HG03439 (cell line): ENCODE data around the gene RBFOX2.

Experiments used
- ATAC-seq: cut with Tn5 transposase; IDR thresholded peaks from one replicate; pipeline ENCODE4 v1.9.1; 2021; ENCODE audit warnings: mild to moderate bottlenecking, moderate library complexity; ENCODE audit not compliant: unreplicated experiment

RBFOX2 gene

DNA sequence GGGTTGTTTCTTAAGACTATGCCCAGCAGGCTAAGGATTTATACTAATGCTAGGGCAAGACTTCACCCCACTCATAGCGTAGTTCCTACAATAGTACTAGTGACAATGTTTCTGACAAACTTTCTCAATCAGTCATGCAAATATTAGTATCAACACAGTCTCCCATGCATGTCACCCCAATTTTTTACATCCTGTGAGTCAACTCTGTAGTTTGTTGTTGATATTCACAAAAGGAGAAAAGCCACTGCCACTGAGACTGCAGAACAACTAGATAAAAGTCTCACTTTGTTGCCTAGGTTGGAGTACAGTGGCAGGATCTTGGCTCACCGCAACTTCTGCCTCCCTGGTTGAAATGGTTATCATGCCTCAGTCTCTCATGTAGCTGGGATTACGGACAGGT is 155.2 kb downstream of the RBFOX2 start:
- no peak for ATAC-seq

DNA sequence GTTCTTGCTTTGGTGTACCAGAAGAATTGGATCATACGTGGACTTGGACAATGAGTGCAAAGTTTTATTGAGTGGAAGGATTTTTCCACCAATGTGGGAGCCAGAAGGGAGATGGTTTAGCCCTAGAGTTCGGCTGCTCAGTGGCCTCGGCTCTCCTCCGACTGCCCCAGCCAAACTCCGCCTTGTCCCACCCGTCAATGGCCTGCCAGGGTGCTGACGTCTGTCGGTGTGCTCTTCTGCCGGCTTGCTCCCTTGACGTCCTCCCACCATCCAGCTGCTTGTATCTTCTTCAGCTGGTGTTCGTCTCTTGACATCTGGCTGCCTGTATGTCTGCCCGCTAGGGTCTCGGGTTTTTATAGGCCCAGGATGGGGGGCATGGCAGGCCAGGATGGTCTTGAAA is 156.2 kb downstream of the RBFOX2 start:
- no peak for ATAC-seq

DNA sequence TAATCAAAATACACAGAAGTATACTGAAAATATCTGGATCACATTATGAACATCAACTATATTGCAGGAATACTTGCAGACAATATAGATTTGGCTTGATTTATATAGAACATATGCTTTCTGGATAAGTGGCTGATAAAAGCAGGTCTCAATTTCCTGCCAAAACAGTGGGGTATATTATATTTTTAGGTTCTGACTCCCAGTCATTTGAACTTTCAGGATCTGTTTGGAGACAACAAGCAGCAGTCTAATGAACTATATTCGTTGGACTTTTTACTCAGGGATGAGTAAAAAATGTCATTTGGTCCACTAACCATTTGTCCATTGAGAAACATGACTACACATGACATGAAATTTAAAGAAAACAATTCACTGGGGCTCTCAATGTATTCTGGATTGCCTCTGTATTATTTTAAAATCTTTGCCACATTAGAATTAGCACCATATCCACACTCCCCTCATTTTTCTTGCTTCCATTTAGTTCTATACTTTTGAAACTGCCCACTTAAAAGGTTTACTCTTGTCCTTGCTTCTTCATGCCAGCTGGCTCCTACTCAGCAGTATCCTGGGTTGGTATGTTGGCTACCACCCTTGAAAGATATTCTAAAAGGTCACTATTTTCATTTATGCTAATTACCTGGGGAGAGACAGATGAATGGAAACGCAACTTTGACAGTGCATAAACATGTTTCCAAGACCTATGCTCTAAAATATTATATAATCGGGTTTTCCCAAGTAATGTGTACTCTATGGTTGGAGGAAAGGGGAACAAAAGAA is 157.9 kb downstream of the RBFOX2 start:
- no peak for ATAC-seq

DNA sequence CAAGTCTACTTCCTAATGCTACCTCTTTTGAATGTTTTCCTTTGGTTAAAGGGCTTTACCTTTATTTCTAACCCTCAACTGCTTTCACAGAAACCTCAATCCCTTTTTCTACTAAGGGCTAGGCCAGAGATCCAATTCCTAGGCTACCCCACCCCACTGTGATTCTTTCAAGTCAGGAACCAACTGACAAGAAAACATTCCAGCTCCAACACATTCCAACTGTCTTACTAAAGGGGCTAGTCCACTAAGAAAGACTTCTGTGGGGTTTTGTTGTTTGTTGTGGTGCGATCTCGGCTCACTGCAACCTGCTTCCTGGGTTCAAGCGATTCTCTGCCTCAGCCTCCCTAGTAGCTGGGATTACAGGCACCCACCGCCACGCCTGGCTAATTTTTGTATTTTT is 159.7 kb downstream of the RBFOX2 start:
- ATAC-seq, result no peak

DNA sequence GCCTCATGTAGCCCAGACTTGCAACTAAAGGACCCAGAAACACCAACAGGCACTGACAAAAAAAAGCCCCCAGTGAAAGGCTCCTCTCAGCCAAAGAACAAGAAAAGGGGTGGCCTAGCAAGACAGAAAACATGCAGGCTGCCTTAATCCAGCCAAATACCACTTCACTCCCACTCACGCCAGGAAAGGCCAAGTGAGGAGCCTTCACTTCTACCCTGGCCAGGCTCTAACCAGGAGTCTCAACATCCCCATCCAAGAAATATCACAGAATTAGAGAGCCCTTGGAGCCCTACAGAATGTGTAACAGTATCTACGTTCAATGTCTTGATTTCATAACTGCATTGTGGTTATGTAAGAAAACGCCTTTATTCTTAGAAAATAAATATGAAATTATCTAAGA is 162.0 kb downstream of the RBFOX2 start:
- no peak for ATAC-seq

DNA sequence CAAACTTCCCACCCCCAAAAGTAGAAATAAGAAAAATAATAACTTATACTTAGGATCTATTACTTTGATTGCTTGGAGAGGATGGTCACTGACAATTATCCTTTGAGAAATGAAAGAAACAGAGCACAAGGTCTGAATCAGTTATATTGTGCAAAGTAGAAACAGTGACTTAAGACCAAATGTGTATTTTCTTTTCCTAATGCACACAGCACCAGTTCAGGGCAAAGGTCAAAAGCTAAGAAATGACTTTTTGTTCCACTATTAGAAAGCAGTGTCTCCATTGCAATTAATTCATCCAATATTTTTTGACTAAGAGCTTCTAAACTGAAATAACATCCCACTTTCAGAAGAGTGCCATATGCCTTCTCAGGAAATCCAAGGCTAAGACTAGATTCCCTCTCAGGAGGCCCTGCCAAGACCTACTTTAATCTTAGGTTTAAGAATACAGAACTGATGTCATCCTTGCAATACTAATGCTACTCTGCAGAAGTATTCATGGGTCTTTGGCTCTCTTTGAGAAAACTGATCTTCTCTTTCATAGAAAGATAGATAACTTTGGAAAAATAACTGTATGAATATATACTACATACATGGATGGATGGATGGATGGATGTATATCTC is 164.0 kb downstream of the RBFOX2 start:
- no peak for ATAC-seq

DNA sequence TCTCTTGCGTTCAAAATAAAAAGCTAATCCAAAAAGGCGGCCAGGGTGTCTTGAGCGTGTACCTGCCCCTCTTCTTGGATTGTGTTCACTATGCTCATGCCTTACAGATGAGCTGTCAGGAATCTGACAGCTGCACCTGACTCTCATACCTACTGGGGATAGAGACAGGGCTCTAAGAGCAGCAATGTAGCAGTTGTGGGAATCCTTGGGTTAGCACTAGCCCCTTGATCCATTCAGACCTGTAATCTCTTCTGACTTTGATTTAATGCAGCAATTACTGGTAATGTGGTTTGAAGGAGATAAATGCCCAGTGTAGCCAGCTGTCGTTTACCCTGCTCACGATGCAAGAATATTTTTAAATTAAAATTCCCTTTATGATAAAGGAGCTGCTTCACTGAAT is 165.2 kb downstream of the RBFOX2 start:
- no peak for ATAC-seq

DNA sequence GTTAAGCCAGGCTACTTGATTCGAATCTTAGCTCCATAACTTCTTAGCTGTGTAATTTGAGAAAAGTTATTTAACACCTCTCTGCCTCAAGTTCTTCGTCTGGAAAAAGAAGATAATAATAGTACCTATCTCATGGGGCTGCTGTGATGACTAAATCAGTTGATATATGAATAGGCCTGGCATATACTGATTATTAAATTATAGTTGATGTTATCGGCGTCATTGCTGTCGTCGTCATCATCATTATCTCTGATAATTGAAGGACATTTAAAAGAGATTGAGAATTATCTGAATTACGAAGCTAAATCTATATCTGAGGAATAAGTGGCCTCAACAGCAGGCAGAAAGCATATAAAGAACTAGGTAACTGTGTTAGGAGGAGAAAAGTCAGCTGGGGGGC is 165.9 kb downstream of the RBFOX2 start:
- no peak for ATAC-seq

DNA sequence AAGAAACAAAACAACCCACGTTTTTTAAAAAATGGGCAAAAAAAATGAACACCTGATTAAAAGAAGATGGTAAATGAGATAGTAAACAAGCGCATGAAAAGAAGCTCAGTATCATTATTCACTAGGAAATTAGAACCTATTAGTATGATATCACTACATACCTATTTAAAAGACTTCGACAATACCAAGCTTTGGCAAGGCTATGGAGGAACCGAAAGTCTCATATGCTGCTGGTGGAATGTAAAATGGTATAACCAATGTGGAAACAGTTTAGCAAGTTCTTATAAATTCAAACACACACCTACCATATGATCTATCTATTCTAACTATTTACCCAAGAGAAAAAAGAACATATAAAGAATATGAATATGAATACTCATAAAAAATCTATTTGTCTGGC is 167.2 kb downstream of the RBFOX2 start:
- ATAC-seq, result no peak

DNA sequence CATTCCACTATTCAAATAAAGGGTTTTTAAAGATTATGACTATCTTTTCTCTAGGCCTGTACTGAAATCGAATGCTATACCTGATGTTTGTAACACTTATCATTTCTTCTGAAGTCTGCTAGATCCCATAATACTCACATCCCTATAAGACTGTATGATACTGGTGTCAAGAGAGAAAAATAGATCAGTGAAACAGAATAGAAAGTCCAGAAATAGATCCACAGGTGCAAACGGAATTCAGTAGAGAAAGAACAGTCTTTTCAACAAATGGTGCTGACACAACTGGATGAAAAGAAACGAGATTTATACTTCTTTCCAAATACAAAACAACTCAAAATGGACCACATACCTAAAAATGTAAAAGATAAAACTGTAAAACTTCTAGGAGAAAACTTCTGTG is 167.8 kb downstream of the RBFOX2 start:
- no peak for ATAC-seq

DNA sequence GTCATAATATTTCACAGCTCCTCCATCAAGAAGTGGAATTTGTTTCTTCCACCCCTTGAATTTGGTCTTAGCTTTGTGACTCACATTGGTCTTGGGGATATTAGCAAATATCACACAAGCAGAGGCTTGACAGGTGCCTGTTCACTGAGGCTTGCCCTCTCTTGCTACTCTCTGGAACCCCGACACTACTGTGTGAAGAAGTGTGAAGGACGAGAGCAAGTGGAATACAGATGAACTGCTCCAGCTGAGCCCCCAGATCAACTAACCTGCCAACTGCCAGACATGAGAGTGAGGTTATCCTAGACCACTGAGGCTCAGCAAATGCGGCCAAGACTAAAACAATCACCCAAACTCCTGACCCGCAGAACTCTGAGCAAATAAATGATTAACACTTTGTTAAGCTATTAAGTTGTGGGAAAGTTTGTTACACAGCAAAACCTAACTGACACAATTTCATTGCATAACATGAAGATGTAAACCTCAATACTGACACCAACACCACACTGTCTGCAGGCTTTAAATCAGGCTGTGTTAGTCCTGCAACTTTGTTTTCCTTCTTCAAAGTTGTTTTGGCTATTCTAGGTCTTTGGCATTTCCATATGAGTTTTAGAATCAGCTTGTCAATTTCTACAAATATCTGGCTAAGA is 168.4 kb downstream of the RBFOX2 start:
- ATAC-seq, result no peak

DNA sequence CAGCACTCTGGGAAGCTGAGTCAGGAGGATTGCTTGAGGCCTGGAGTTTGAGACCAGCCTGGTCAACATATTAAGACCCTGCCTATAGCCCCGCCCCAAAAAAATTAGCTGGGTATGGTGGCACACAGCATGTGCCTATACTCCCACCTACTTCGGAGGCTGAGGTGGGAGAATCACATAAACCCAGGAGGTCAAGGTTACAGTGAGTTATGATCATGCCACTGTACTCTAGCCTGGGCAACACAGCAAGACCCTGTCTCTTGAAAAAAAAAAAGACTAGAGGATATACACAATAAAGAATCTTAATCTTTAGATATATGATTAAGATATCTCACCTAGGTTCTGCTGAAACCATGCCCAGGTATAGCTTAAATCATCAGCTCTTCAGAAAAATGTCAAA is 174.3 kb downstream of the RBFOX2 start:
- no peak for ATAC-seq

DNA sequence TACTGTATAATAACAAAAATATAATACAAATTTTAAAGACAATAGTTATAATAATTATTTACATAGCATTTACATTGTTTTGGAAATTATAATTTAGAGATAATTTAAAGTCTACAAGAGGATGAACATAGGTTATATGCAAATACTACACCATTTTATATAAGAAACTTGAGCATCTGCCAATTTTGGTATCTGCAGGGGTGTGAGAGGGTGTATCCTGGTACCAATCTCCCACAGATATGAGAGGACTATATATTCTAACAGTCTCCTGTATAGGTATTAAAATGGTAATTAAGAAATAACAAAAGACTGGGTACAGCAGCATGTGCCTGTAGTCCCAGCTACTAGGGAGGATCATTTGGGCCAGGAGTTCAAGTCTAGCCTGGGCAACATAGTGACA is 176.5 kb downstream of the RBFOX2 start:
- no peak for ATAC-seq

DNA sequence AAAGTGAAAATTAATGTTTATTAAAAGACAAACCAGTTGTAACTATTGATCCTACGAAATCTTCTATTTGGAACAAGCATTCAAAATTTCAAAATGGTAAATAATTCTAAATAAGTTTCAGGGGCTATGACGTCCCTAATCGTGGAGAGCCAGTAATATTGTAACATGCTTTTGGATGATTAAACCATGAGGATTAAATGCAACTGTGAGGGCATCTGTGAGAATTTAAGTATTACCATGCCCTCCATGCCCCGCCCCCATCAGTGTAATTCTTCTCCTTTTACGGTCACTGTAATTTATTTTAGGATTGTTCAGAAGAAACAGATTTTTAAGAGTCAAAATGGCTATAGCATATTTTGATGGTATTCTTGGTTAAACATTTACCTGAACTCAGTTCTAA is 177.8 kb downstream of the RBFOX2 start:
- ATAC-seq, result no peak

DNA sequence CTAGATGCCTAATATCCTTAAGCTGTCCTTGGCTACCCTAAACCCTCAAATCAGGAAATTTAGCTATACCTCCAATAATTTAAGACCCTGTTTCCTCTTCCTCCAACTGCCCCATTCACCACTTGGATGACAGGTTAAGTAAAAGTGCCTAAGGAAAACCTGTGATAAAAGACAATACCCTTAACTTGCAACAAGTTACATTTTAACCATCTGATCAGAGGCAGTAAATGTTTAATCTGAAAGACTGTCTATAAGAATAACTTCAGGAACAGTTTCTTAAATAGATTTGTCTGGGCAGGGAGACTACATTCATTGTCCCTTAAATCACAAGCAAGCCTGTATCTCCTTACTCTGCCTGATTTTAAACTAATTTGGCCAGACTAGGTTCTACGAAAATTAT is 181.8 kb downstream of the RBFOX2 start:
- no peak for ATAC-seq

DNA sequence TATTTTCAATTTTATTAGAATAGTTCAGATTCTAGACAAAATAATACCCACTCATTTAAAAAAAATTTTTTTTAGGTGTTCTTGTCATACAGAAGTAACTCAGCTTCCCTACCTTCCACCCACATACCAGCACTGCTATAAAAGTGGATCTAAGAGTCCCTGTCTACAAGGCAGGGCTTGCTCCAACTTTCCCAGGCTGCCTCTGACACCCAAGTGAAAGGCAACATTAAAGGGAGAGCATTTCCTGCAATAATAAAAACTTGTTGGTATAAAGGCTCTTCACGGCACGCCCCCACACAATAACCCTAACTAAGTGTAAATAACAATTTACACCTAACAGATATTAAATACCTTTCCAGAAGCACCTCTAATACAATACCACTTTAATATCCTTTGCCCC is 183.7 kb downstream of the RBFOX2 start:
- no peak for ATAC-seq

DNA sequence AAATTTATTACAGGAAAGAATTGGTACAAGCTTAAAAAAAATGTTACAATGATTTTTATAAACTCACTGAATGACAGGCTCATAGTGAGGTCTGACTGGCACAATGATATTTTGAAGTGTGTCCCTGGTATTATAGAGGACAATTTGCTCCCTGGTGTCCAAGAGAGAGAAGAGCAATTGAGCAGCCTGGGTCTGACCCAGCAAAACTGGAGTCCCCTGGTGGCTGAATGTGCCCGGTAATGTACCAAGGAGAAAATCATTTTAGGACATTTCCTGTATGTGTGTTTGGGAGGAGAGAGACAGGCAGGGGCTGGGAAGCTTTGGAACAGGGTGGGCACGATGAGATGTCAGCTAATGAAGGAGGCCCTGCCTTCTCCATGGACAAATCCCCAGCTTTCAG is 185.7 kb downstream of the RBFOX2 start:
- no peak for ATAC-seq

DNA sequence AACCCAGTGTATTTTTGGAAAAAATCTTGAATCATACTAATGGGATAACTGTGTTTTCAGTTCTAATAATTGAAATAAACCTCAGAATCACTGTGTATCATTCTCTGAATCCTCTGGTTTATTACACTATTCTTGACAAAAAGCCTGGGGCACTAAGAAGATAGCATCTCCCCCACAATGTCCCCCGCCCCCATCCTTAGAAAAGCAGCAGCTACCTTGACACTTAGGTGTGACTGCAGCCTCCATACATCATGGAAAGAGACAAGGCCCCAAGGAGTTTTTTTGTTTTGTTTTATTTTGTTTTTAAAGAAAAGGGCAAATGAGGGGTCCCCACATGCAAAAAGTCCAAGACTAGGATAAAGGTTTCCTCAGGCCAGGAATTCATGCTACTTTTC is 186.1 kb downstream of the RBFOX2 start:
- ATAC-seq, result no peak

DNA sequence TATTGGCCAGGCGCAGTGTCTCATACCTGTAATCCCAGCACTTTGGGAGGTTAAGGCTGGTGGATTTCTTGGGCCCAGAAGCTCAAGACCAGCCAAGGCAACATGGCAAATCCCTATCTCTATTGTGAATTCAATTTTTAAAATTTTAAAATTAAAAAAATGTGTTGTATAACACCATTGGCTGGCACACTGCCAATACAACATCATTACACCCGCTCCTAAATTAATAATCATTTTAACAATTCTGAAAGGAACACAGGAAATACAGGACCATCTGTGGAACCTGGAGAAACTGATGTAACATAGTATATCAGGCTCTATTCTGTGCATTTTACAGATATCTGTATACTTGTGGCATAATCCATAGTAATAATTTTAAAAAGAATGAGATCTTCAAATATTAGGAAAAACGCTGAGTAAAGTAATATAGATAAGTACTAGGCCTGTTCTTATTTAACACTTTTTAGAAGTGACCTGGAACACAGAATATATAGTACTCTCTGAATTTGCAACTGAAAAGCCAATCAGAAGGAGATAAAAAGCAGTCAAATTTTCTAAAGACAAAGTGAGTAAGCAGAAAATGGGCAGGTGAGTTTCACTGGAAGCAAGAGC is 186.6 kb downstream of the RBFOX2 start:
- no peak for ATAC-seq

DNA sequence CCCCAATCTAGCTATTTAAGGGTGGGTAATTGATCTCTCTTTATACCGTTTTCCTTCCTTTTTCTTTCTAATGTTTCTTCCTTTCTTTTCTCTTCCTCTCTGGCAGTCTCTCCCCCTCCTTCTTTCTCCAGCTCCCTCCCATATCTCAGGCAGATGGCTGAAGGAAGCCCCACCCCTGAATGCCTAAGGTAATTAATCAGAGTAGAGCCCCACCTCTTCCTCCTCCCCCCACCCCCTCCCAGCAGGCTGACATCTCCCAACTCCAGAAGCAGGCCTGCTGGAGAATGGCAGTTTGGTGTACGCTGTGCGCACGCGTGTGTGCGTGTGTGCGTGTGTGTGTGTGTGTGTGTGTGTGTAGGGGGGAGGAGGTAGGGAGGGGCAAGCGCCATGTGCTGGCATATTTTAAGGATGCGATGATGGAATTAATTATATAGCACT is 188.3 kb downstream of the RBFOX2 start:
- no peak for ATAC-seq

DNA sequence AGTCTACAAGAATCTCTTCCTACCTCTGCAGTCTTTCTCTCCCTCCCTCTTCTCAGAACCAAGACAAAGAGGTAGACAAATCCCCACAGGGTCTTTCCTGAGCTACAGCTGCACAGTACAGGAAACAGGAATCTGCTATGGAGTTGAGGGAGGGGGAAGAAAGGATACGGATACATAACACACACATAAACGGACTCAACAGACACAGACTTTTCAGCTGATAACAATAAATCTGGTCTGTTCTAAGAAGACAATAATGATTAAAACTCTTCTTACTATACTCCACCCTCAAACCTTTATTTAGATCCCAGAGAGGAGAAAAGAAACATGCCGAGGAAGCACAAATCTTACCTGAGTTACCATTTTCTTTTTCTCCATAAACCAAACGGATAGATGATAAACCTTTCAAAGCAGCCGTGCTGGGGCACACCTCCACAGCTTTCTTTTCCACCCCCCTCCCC is 188.8 kb downstream of the RBFOX2 start:
- no peak for ATAC-seq
